Glomerular visceral epithelial cell (primary cell): Measurements from ENCODE around the gene HHIPL1.

ENCODE experiments used
- DNase-seq: peaks from one replicate; pipeline ENCODE4 v3.0.0-alpha.2; 2016; ENCODE audit errors: extremely low spot score

HHIPL1 gene

GRCh38 chr14:99644723-99645544 lies at the start of gene HHIPL1:
HHIPL1 (plus strand) TSS chr14:99645129; CDS start chr14:99645208, 79 bp downstream.
- DNase-seq: no peak

GRCh38 chr14:99595524-99595923 lies 49.4 kb upstream of the HHIPL1 start:
- DNase-seq: no peak

GRCh38 chr14:99596071-99596627 lies 48.8 kb upstream of the HHIPL1 start:
- DNase-seq: no peak

DNA sequence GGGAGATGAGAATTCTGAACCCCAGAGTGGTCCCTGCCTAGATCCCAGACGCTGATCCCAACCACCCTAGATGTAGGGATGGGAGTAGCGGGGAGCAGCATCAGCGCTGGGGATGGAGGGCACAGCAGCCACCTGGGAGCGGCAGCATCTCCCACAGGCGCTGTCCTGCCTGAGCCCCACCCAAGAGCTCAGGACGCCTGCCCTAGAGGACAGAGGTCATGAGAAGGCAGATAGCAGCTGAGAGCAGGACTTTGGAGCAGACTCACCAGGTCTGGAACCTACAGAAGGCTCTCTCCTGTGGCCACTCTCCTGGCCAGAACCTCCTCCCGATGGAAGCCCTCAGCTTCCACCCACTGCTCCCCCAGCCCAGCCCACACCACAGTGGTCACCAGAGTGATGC lies 48.2 kb upstream of the HHIPL1 start:
- DNase-seq: no peak

GRCh38 chr14:99597911-99598600 lies 46.9 kb upstream of the HHIPL1 start:
- DNase-seq: no peak

DNA sequence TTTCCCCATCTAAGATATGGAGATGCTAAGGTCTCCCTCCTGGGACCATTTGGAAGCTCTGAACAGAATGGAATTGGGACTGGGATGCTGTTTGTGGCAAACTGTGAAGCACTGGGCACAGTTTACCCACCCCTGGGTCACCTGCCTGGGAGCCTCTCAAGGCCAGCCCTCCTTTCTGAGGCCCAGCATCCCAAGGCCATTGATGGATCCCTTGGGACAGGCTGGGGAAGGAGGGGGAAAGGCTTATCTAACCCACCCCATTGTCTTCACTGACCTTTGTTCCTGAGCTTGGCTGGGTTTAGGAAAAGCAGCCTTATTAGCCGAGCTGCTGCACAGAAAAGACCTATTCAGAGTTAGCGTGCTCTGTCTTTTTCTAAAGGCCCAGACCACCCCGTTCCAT lies 46.2 kb upstream of the HHIPL1 start:
- DNase-seq: no peak

GRCh38 chr14:99599393-99599792 lies 45.5 kb upstream of the HHIPL1 start:
- DNase-seq: no peak

DNA sequence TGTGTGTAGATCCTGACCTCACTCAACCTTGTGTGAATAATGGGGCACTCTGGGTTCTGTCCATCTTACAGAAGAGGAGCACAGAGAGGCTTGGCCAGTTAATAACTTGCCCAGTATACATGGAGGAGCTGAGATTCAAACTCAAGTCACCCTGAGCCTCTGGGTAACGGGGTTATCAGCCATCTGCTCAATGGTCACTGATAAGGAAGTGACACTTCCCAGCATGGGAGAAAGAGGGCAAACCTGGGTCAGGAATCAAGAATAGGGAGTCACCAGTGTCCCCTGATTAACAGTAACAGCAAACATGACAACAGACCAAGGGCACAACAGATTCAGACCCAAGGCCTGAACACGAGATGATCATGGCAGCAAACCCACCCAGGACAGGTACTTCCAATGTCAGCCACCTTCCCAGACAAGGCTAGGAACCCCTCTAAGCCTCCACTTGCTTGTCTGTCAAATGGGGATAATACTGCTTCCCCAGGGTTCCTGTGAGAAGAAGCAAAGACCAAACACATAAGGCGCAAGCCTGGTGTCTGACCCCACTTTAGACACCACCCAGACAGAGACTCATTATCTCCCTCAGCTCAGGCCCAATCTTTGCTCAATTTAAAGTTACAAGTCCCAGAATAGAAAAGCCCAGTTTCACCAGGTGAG lies 44.6 kb upstream of the HHIPL1 start:
- no peak for DNase-seq

- DNase-seq: no peak
Measured at GRCh38 chr14:99601361-99601831, 43.5 kb upstream of the HHIPL1 start.

DNA sequence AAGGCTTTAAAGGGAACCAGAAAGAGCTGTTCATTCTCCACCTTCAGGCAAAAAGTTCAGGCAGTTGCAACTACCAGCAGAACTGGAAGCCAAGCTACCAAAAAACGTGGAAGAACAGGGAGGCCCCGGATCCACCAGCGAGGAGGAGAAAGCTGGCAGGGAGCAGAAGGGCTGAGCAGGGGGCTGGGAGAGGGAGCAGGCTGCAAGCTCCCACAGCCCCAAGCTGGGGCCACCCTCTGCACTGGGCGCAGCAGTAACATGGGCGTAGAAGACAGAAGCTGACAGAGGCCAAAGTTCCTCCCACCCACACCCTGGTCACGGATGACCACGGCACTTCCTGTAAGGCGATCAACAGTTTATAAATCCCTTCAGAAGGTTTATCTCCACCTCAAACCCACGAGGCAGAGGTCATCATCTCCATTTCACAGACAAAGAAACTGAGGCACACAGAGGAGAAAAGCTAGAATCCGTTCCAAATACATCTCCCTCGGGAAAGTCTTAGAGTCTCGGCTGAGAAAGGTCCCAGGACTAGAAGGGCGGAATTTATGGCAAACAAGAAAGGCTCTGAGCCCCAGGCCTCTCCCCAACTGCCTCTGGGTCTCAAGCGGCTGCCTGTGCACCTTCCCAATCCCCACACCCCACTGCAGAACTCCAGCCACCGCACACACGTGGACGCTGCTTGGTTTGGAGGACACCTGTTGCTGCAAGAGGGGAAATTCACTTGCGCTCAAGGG lies 42.7 kb upstream of the HHIPL1 start:
- DNase-seq: peak; percentile 39

GRCh38 chr14:99602788-99603415 lies 42.0 kb upstream of the HHIPL1 start:
- no peak for DNase-seq

DNA sequence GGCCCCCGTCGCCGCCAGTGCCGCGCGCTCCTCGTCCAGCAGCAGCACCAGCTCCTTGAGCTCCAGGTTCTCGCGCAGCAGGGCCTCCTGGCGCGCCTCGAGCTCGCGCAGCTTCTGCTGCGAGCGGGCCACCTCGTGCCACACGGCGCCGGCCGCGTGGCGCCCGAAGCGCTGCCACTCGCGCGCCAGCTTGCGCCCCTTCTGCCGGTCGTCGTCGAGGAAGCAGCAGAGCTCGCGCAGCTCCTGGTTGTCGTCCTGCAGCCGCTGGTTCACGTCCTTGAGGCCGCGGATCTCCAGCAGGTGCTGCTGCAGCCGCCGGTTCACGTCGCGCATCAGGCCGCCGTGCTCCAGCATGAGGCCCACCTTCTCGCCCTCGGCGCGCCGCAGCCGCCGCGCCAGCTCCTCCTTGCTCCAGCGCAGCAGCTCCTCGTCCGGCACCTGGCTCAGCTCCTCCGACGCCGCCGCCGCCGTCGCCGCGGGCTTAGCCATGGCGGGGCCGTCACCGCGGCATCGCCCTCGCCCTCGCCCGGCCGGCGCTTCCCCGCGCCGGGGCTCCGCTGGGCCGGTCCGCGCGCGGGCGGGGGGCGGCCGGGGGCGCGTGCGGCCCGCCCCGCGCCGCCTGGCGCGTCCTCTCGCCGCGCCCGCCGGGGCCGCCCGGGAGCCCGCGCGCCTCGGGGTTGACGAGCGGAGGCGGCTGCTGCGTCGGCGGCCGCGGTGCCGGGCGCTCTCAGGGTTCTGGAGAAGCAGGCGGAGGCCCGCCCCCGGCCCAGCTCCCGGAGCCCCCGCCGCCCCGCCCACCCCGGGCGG lies 41.3 kb upstream of the HHIPL1 start, which contains the start of gene CCDC85C:
Gene CCDC85C (minus strand): TSS at position 737 of the 807 bp plus-strand sequence. CDS start 248 bp downstream, at position 489.
- DNase-seq: peak; percentile 54

- DNase-seq: peak; percentile 98
Measured at GRCh38 chr14:99604278-99604765, 40.6 kb upstream of the HHIPL1 start.

DNA sequence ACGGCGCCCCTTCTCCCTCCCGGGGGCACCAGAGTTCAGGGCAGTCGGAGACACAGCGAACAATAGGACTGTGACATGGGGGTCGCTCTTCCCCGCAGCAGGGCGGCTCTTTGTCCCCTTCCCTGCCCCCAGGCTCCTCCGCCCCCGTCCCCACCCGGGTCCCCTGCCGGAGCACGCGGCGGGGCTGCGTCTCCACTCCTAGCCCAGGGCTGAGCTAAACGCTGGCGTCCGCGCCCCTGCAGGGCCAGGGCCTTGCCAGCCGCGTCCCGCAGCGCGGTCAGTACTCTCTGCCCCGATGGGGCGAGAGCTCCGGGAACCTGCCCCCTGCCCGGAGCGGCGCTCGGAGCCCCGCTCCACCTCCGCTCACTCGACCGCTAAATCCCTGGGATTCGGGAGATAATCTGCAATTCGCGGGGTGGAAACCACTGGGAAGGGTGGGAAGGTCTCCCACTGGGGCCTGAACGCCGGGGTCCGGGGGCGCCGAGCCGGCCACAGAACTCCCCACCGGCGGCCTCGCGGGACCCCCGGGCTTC lies 40.1 kb upstream of the HHIPL1 start:
- DNase-seq: peak; percentile 46

DNA sequence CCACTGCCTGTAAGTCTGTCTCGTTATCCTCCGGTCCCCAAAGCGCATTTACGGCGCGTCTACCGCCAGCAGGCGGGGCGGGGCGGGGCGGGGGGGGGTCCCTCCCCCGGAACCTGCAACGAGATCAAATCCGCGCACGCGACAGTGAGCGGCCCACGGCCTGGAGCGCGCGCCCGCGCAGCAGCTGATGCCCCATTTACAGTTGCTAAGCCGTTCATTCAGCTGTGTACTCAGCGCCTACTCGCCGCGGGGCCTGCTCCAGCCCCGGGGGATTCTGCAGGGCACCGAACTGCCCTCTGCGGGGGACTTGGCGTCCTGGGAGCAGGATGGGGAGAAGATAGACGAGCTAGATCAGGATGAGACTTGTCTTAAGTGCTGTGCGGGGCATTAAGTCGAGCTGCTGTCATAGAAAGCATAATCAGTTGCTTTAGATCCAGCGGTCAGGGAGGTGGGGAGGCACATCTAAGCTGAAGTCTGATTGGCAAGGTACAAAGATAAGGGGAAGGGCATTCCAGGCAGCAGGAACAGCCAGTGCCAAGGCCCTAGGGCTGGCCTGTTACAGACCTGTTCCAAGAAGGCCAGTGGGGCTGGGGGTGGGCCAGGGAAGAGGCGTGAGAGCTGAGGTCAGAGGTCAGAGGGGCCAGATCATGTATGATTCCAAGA lies 39.5 kb upstream of the HHIPL1 start:
- peak; percentile 78 for DNase-seq

- DNase-seq: no peak
Measured at GRCh38 chr14:99606359-99606758, 38.6 kb upstream of the HHIPL1 start.

DNA sequence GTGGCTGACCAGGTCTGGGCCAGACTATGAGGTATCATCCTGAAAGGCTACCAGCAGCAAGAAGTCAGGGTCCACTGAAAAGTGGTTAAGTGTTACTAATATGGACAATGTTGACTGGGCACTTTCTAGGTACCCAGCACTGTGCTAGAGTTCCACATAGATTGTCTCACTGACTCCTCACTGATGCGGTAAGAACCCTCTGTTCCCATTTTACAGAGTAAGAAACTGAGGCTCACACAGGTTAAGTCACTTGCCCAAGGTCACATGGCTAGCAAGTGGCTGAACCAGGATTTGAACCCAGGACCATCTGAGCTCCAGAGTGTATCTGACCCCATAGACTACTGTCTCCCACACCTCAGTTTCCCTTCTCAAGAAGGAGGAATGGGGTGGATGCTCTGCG lies 36.3 kb upstream of the HHIPL1 start:
- no peak for DNase-seq

DNA sequence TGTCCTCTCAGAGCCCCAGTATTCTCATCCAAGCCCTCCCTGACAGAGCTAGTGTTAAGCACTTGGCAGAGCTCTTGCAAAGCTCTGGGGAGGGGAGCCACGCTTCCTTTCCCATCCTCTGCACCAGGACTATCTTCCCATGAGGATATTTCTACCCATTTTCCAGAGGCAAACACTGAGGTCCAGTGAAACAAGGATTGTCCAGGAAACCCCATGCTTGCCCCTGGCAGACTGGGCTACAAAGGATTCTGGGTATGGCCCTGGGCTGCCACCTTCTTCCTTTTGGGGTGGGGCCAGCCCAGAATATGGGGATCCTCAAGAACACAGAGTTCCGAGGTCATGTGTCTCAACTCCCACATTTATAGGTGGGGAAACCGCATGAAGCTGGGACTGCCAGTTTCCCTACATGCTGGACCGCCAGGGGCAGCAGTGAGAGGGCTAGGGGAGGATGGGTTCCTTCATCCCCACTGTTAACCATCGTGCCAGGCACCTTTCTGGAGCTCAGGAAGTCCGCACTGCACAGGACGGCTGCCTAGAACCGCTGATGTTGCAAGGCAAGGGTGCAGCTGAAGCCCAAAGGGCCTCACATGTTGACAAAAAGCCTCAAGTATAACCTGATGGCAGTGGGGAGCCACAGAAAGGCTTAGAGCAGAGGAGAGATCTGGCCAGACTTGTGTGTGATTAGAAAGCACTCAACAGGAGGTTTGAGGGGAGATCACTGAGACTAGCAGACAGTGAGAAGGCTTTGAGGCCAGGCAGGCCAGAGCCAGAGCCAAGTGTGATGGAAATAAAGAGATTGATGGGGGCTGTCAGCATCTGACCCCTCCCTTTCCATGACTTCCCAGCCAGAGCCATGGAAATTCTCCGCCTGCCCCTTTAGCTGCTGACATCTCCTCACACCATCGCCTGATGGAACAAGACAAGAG lies 35.4 kb upstream of the HHIPL1 start:
- DNase-seq: no peak
